B cell (primary cell): Measurements from ENCODE around the gene PNPLA3. TPM values are rescaled to one million over a fixed set of nuclear protein-coding genes. Genes with fewer than 3 reads are reported as not detected.
"Not testable (repeated sequence)": the region's sequence is repeated elsewhere in the genome, so short reads cannot be mapped to it uniquely, and the experiment has no call there.

Experiments used
- ATAC-seq: fragments of 200-7000 bp; cut with Tn5 transposase; one replicate; pipeline ENCODE4 v1.10.0; 2021; ENCODE audit warnings: low read depth, mild to moderate bottlenecking, moderate number of reproducible peaks, moderate library complexity
- CTCF ChIA-PET: fragments of 350-600 bp; sonication (Branson Sonifier 250); formaldehyde crosslinking; loops from one replicate; lab custom pipeline; 2021; ENCODE audit warnings: antibody characterized with exemption, inconsistent platforms; lab: Charles Lee
- POLR2A ChIA-PET: fragments of 350-600 bp; sonication (Branson Sonifier 250); formaldehyde crosslinking; loops from one replicate; lab custom pipeline; 2021; ENCODE audit warnings: antibody characterized with exemption; lab: Charles Lee
- DNase-seq: peaks from one replicate; pipeline ENCODE4 v3.0.0; 2013
- H2AFZ ChIP-seq: 2 replicates; pipeline ENCODE4 v1.6.1; 2012; ENCODE audit warnings: mild to moderate bottlenecking, low read depth, low read length; ENCODE audit not compliant: insufficient read depth, poor library complexity, severe bottlenecking
- H3K27ac ChIP-seq, 2 donors: 1 replicate in 1 of 2; 2 replicates in 1 of 2; pipeline ENCODE4 v1.5.1; 2012 to 2013; ENCODE audit warnings: low read length in 2 of 2, mild to moderate bottlenecking in 2 of 2, moderate library complexity in 1 of 2
- H3K27me3 ChIP-seq, 4 experiments: fragments of 200-600 bp in 1 of 4; sonication (generic) in 1 of 4; replicated peaks in 1 of 4; 1 replicate in 2 of 4; 2 replicates in 2 of 4; pipeline versions ENCODE4 v1.6.1 to v1.7.0; 2013 to 2016; ENCODE audit warnings: low read length in 3 of 4, mild to moderate bottlenecking in 2 of 4, mixed read lengths in 1 of 4, moderate library complexity in 1 of 4; ENCODE audit not compliant: insufficient read depth in 4 of 4, control insufficient read depth in 3 of 4; ENCODE audit errors: control extremely low read depth in 1 of 4
- H3K36me3 ChIP-seq, 2 experiments: replicated peaks in 1 of 2; 1 replicate in 1 of 2; 2 replicates in 1 of 2; pipeline versions ENCODE4 v1.6.1 to v1.7.1; 2013; ENCODE audit warnings: low read length in 1 of 2; ENCODE audit not compliant: insufficient read depth in 2 of 2, control insufficient read depth in 1 of 2; ENCODE audit errors: control extremely low read depth in 1 of 2, extremely low read depth in 1 of 2
- H3K4me1 ChIP-seq, 2 donors: fragments of 200-600 bp in 1 of 2; sonication (generic) in 1 of 2; 1 replicate in 1 of 2; 2 replicates in 1 of 2; pipeline versions ENCODE4 v1.5.1 to v1.6.1; 2013 to 2017; ENCODE audit warnings: low read length in 2 of 2; ENCODE audit not compliant: control insufficient read depth in 2 of 2, insufficient read depth in 2 of 2
- H3K4me2 ChIP-seq: replicated peaks from 2 replicates; pipeline ENCODE3; 2012; ENCODE audit warnings: mild to moderate bottlenecking, low read depth, low read length; ENCODE audit not compliant: poor library complexity, severe bottlenecking
- H3K4me3 ChIP-seq, 5 experiments: fragments of 200-600 bp in 1 of 5; sonication (generic) in 1 of 5; 1 replicate in 3 of 5; 2 replicates in 2 of 5; pipeline versions ENCODE4 v1.5.1 to v1.7.0; 2011 to 2016; ENCODE audit warnings: low read length in 4 of 5, mild to moderate bottlenecking in 4 of 5, low read depth in 2 of 5, control low read depth in 1 of 5, moderate library complexity in 1 of 5; ENCODE audit not compliant: insufficient read depth in 1 of 5; ENCODE audit errors: control extremely low read depth in 1 of 5, extremely low read depth in 1 of 5
- H3K79me2 ChIP-seq: fragments of 200-600 bp; sonication (generic); one replicate; pipeline ENCODE4 v1.6.0; 2016; ENCODE audit warnings: low read length; ENCODE audit not compliant: control insufficient read depth, insufficient read depth
- H3K9ac ChIP-seq: fragments of 200-600 bp; sonication (generic); 2 replicates; pipeline ENCODE4 v1.6.1; 2017; ENCODE audit warnings: mild to moderate bottlenecking, low read length, moderate library complexity
- H3K9me3 ChIP-seq, 3 donors: one replicate each; pipeline versions ENCODE4 v1.6.1 to v1.7.1; 2013; ENCODE audit warnings: low read length in 2 of 3; ENCODE audit not compliant: control insufficient read depth in 2 of 3, insufficient read depth in 1 of 3; ENCODE audit errors: control extremely low read depth in 1 of 3
- H4K20me1 ChIP-seq: 2 replicates; pipeline ENCODE4 v1.6.0; 2012; ENCODE audit warnings: mild to moderate bottlenecking, low read length; ENCODE audit not compliant: insufficient read depth, control insufficient read depth, poor library complexity, severe bottlenecking
- H3K27ac Mint-ChIP-seq: one replicate; pipeline ENCODE4 v1.8.0; 2021; ENCODE audit warnings: mixed read lengths
- H3K27me3 Mint-ChIP-seq: one replicate; pipeline ENCODE4 v1.8.0; 2021; ENCODE audit warnings: mixed read lengths
- H3K4me1 Mint-ChIP-seq: one replicate; pipeline ENCODE4 v1.8.0; 2021; ENCODE audit warnings: mixed read lengths
- H3K4me3 Mint-ChIP-seq: one replicate; pipeline ENCODE4 v1.8.0; 2021; ENCODE audit warnings: mixed read lengths
- H3K9me3 Mint-ChIP-seq: one replicate; pipeline ENCODE4 v1.8.0; 2022; ENCODE audit warnings: mixed read lengths; ENCODE audit not compliant: insufficient read depth
- CTCF ChIP-seq: fragments of 200-600 bp; IDR thresholded peaks from one replicate; pipeline ENCODE4 v1.8.0; 2022; ENCODE audit warnings: antibody characterized with exemption, mild to moderate bottlenecking
- EZH2 ChIP-seq: IDR thresholded peaks from 2 replicates; pipeline ENCODE4 v1.6.1; 2012; ENCODE audit warnings: borderline replicate concordance, low read depth, mild to moderate bottlenecking, moderate library complexity, low read length; ENCODE audit not compliant: insufficient read depth, poor library complexity, severe bottlenecking
- WGBS: methylation state at CpG from one replicate; pipeline ENCODE4 v1.1.5; 2013; ENCODE audit warnings: missing lambda C conversion rate; ENCODE audit not compliant: insufficient coverage; 5-methylcytosine and 5-hydroxymethylcytosine counted together
- intact Hi-C: fragments of 100-400 bp; cut with micrococcal nuclease; formaldehyde crosslinking; loops from one replicate; pipeline ENCODE4 v1.10.0; 2022
- polyA plus RNA-seq: library from polyadenylated mRNA; depleted of rRNA; stranded (reverse); fragments of >200 nt; gene quantifications from 2 replicates; pipeline ENCODE4 v1.2.3, GENCODE V29; 2012
- total RNA-seq, 2 donors: library from RNA; stranded (reverse); fragments of 120-200 nt in 1 of 2; gene quantifications; 1 replicate in 1 of 2; 2 replicates in 1 of 2; pipeline versions ENCODE4 v1.2.3 to v1.2.4, GENCODE V29; 2013 to 2022

PNPLA3 gene
- total and polyA plus RNA-seq, 2 donors (not counting 1 experiment from before 2014, with no cell fraction given) = 0.15 TPM; not detected in 1

- H3K9me3 Mint-ChIP-seq, H3K27ac Mint-ChIP-seq, H3K4me1 ChIP-seq, H3K4me3 Mint-ChIP-seq, H3K4me2 ChIP-seq, H4K20me1 ChIP-seq, POLR2A ChIA-PET, H2AFZ ChIP-seq, ATAC-seq, H3K27me3 ChIP-seq, H3K4me3 ChIP-seq, H3K36me3 ChIP-seq, H3K4me1 Mint-ChIP-seq, intact Hi-C loops, CTCF ChIA-PET, H3K79me2 ChIP-seq, H3K9me3 ChIP-seq, H3K9ac ChIP-seq, H3K27ac ChIP-seq, DNase-seq: not testable (repeated sequence)
- peak; percentile 35 for TF ChIP-seq CTCF
- peaks cover 27% of the 10 kb centered on the region for H3K27me3 Mint-ChIP-seq
- WGBS = 53% methylated on average over 3 of the region's 12 CpGs
These were observed 19.2 kb upstream of the PNPLA3 start for GRCh38 chr22:43904412-43904811.

GRCh38 chr22:43905681-43906080 lies 17.9 kb upstream of the PNPLA3 start:
- intact Hi-C loops = no loop called here
- ATAC-seq (no peak), DNase-seq (no peak)
- H3K36me3 ChIP-seq = no peaks in the 10 kb centered on the region
- H3K9me3 Mint-ChIP-seq = no peaks in the 10 kb centered on the region
- no peak overlapping the region for H2AFZ ChIP-seq
- H3K27ac Mint-ChIP-seq = no peak overlapping the region
- H3K4me3 ChIP-seq = no peak overlapping the region
- TF ChIP-seq CTCF = no peak
- no peak for TF ChIP-seq EZH2
- WGBS = 79% methylated on average over 5 of the region's 7 CpGs
- H3K27ac ChIP-seq = no peak overlapping the region
- H3K27me3 Mint-ChIP-seq = peaks cover 24% of the 10 kb centered on the region
- no peak overlapping the region for H3K4me3 Mint-ChIP-seq
- H3K9ac ChIP-seq = no peak overlapping the region
- POLR2A ChIA-PET = no interaction called here
- peaks cover 0 to 3% (median 0%) of the 10 kb centered on the region in 4 experiments for H3K27me3 ChIP-seq
- H3K4me1 Mint-ChIP-seq = no peaks in the 10 kb centered on the region
- H3K4me2 ChIP-seq = no peak overlapping the region
- no peaks in the 10 kb centered on the region for H4K20me1 ChIP-seq
- no peaks in the 10 kb centered on the region for H3K4me1 ChIP-seq
- CTCF ChIA-PET = interaction anchor here (0.7 kb wide), 1 partner anchor 14 kb away, joined by 3 read pairs; no protein-coding TSS in a partner anchor
- H3K79me2 ChIP-seq = no peaks in the 10 kb centered on the region
- H3K9me3 ChIP-seq = no peaks in the 10 kb centered on the region
